ENCODE measurements around the gene CDHR2. TPM values are rescaled to one million over a fixed set of nuclear protein-coding genes. Genes with fewer than 3 reads are reported as not detected.

The CDHR2 gene
- total and polyA plus RNA-seq, 4 experiments from 2014 or later = 2.9 TPM; not detected in 2

DNA sequence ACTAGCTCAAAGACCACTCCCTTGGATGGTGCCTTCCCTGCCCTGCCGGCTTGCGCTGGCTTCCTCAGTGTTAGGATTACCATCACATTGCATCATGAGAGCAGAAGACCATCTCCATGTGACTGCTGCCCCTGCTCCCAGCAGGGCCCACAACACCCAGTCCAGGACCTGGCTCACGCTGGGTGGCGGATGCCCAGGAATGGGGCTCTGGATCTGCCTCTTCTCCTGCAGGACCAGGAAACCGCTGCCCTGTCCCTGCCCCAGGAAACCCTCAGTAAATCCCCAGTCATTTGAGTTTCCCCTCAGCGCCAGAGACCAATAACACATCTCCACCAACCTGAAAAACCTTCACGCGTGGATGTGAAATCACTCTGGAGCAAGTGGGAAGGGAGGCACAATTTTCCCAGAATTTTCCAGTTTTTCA lies 8.7 kb upstream of the CDHR2 start:
- peaks cover 42 to 80% (median 52%) of the 10 kb centered on the region in 4 donors for H3K4me1 Mint-ChIP-seq
- Histone ChIP-seq H3K36me3 (ENCODE audit: insufficient read depth, low read length) (no peaks in the 10 kb centered on the region), H3K27ac (ENCODE audit: low read depth, low read length) (peak overlapping the region; percentile 86), H3K27me3 (ENCODE audit: insufficient read depth, low read length) (no peaks in the 10 kb centered on the region), H3K9me3 (ENCODE audit: control insufficient read depth in 1 of 2, low read length in 2 of 2) (no peaks in the 10 kb centered on the region), H3K4me1 (ENCODE audit: insufficient read depth, low read length) (peaks cover 62% of the 10 kb centered on the region), H3K4me3 (ENCODE audit: low read length in 2 of 2) (no peak overlapping the region)
- ChIA-PET POLR2A (ENCODE audit: partially characterized antibody) (interaction anchor here (1.7 to 20.1 kb wide), 5 partner anchors 11 to 179 kb away, joined by 4 to 533 read pairs (median 22); partner anchors contain the start of genes CLTB, FAF2, KIAA1191 and RNF44), CTCF (ENCODE audit: partially characterized antibody) (interaction anchor here (0.7 to 3.9 kb wide), 4 partner anchors 10 to 125 kb away, joined by 3 to 40 read pairs (median 3); partner anchors contain the start of gene FAF2)
- DNase-seq = no peak
- peak overlapping the region; percentile 95 to 100 (median 98) for H3K27ac Mint-ChIP-seq
- H3K27me3 Mint-ChIP-seq = no peaks in the 10 kb centered on the region
- H3K36me3 Mint-ChIP-seq = peaks cover 3 to 25% of the 10 kb centered on the region in 2 donors
- peak overlapping the region; percentile 25 to 97 (median 90) for H3K4me3 Mint-ChIP-seq
- H3K9me3 Mint-ChIP-seq = peaks cover 0 to 4% (median 0%) of the 10 kb centered on the region in 8 donors
- intact Hi-C loops (cut with micrococcal nuclease) = no loop called here

DNA sequence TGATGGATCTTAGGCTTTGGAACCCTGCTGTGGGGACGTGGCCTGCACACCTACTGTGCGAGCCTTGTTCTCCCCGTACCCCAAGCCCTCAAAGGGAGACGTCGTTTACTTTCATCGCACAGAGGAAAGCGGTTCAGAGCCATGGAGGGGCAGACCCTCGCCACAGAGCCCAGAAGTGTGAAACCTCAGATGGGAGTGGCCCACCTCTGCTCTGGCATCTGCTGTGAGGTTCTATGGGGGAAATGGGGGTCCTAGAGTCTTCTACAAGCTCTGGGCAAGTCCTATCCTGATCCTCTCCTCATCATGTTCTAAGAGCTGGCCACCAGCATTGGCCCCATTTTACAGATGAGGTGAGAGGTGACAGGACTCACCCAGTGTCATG lies 8.2 kb upstream of the CDHR2 start:
- H3K4me3 ChIP-seq (ENCODE audit: low read length in 2 of 2) = peak overlapping the region; percentile 53 to 81
- CTCF ChIA-PET (ENCODE audit: partially characterized antibody) = interaction anchor here (2.0 to 3.9 kb wide), 2 partner anchors 11 to 93 kb away, joined by 11 to 40 read pairs; partner anchors contain the start of gene FAF2
- H3K4me1 ChIP-seq (ENCODE audit: insufficient read depth, low read length) = peaks cover 66% of the 10 kb centered on the region
- H3K9me3 Mint-ChIP-seq = peaks cover 0 to 4% (median 0%) of the 10 kb centered on the region in 8 donors
- no peaks in the 10 kb centered on the region for H3K27me3 ChIP-seq (ENCODE audit: insufficient read depth, low read length)
- H3K27me3 Mint-ChIP-seq = no peaks in the 10 kb centered on the region
- intact Hi-C loops (cut with micrococcal nuclease) = no loop called here
- DNase-seq = peak in 4 of 5 donors; percentile 26 to 47 (median 38)
- H3K36me3 Mint-ChIP-seq = peaks cover 0 to 20% of the 10 kb centered on the region in 2 donors
- H3K9me3 ChIP-seq (ENCODE audit: control insufficient read depth in 1 of 2, low read length in 2 of 2) = no peaks in the 10 kb centered on the region
- peak overlapping the region; percentile 86 for H3K27ac ChIP-seq (ENCODE audit: low read depth, low read length)
- H3K4me3 Mint-ChIP-seq = peak overlapping the region; percentile 83 to 97 (median 92)
- H3K36me3 ChIP-seq (ENCODE audit: insufficient read depth, low read length) = no peaks in the 10 kb centered on the region
- peaks cover 42 to 79% (median 55%) of the 10 kb centered on the region in 4 donors for H3K4me1 Mint-ChIP-seq
- peak overlapping the region; percentile 95 to 100 (median 98) for H3K27ac Mint-ChIP-seq
- POLR2A ChIA-PET (ENCODE audit: partially characterized antibody) = interaction anchor here (0.7 to 20.1 kb wide), 7 partner anchors 11 to 180 kb away, joined by 3 to 533 read pairs (median 22); partner anchors contain the start of genes CLTB, FAF2, KIAA1191 and RNF44

DNA sequence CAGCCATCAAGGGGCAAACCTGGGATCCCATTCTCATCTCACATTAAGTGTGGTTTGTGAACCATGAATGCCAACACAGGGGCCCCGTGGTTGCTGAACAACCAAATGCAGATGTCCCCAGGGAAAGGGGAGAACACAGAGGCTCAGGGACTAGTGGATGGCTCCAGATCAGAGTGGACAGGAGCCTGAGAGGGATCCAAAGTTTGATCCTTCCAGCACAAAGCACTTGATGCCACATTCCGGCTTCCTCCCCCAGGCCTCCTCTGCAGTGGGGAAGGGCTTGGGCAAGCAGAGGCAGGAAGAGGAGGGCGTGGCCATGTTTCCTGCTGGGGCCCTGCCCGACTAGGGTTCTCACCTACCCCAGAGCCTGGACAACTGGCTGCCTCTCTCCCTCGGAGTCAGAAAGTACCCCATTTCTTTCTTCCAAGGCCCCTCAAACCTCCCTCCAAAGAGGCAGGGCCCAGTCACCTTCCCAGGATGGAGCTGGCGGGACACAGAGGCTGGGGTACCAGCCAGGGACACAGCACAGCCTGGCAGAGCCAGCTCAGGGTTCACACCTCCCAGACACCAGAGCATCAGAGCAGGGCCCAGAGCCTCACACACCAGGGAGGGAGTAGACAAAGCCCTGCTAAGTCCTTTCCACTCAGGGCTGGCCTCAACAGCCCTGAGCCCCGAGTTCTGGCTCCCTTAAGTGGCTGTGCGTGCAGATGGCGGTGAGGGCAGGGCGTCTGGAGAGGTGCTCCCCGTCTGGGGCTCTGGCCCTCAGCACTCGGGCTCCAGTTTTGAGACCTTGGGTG lies 7.6 kb upstream of the CDHR2 start:
- H3K9me3 Mint-ChIP-seq = peaks cover 0 to 4% (median 0%) of the 10 kb centered on the region in 8 donors
- H3K27me3 Mint-ChIP-seq = no peaks in the 10 kb centered on the region
- Histone ChIP-seq H3K9me3 (ENCODE audit: control insufficient read depth in 1 of 2, low read length in 2 of 2) (no peaks in the 10 kb centered on the region), H3K4me3 (ENCODE audit: low read length in 2 of 2) (peak overlapping the region; percentile 53 to 81), H3K27ac (ENCODE audit: low read depth, low read length) (peak overlapping the region; percentile 86), H3K27me3 (ENCODE audit: insufficient read depth, low read length) (no peaks in the 10 kb centered on the region), H3K4me1 (ENCODE audit: insufficient read depth, low read length) (peaks cover 66% of the 10 kb centered on the region), H3K36me3 (ENCODE audit: insufficient read depth, low read length) (no peaks in the 10 kb centered on the region)
- peaks cover 45 to 83% (median 59%) of the 10 kb centered on the region in 4 donors for H3K4me1 Mint-ChIP-seq
- peak; percentile 74 to 86 (median 78) for DNase-seq
- intact Hi-C loops (cut with micrococcal nuclease) = no loop called here
- ChIA-PET POLR2A (ENCODE audit: partially characterized antibody) (interaction anchor here (0.7 to 20.1 kb wide), 12 partner anchors 12 to 189 kb away, joined by 3 to 533 read pairs (median 12); partner anchors contain the start of genes CLTB, FAF2, HIGD2A and KIAA1191), CTCF (ENCODE audit: partially characterized antibody) (interaction anchor here (1.4 to 3.9 kb wide), 4 partner anchors 11 to 164 kb away, joined by 3 to 40 read pairs (median 8); partner anchors contain the start of gene FAF2)
- peak overlapping the region; percentile 95 to 100 (median 98) for H3K27ac Mint-ChIP-seq
- peaks cover 0 to 16% of the 10 kb centered on the region in 2 donors for H3K36me3 Mint-ChIP-seq
- peak overlapping the region; percentile 83 to 97 (median 92) for H3K4me3 Mint-ChIP-seq

DNA sequence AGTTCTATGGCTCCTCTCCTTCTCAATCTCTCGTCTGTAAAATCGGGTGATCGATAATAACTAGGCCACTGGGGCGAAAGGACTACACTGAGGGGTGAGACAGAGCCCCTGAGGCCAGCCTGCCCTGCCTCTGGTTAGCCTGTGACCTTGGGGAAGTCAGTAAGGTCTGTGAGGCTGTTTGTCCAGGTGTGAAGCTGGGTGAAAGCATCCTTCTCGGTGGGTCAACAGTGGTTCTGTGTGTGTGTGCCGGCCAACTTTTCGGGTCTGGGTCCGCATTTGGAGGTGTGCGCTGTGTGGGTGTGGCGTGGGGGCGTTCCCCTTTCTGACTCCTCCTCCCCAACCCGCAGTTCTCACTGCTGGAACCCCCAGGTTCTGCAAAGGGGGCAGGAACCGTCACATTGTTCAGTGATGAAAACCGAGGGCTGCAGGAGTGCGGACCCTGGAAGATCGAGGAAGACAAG lies 7.0 kb upstream of the CDHR2 start:
- CTCF ChIA-PET (ENCODE audit: partially characterized antibody) = interaction anchor here (1.0 to 3.9 kb wide), 9 partner anchors 8 to 164 kb away, joined by 3 to 40 read pairs (median 11); partner anchors contain the start of gene FAF2
- H3K36me3 ChIP-seq (ENCODE audit: insufficient read depth, low read length) = no peaks in the 10 kb centered on the region
- POLR2A ChIA-PET (ENCODE audit: partially characterized antibody) = interaction anchor here (0.9 to 20.1 kb wide), 13 partner anchors 12 to 190 kb away, joined by 3 to 533 read pairs (median 11); partner anchors contain the start of genes CLTB, FAF2, HIGD2A and KIAA1191
- H3K4me1 Mint-ChIP-seq = peaks cover 45 to 83% (median 59%) of the 10 kb centered on the region in 4 donors
- H3K27me3 ChIP-seq (ENCODE audit: insufficient read depth, low read length) = no peaks in the 10 kb centered on the region
- DNase-seq = peak; percentile 56 to 66 (median 62)
- peak overlapping the region; percentile 83 to 97 (median 92) for H3K4me3 Mint-ChIP-seq
- peaks cover 0 to 14% of the 10 kb centered on the region in 2 donors for H3K36me3 Mint-ChIP-seq
- H3K9me3 ChIP-seq (ENCODE audit: control insufficient read depth in 1 of 2, low read length in 2 of 2) = no peaks in the 10 kb centered on the region
- peak overlapping the region; percentile 53 to 81 for H3K4me3 ChIP-seq (ENCODE audit: low read length in 2 of 2)
- peaks cover 66% of the 10 kb centered on the region for H3K4me1 ChIP-seq (ENCODE audit: insufficient read depth, low read length)
- peak overlapping the region; percentile 86 for H3K27ac ChIP-seq (ENCODE audit: low read depth, low read length)
- intact Hi-C loops (cut with micrococcal nuclease) = no loop called here
- peak overlapping the region; percentile 95 to 100 (median 98) for H3K27ac Mint-ChIP-seq
- H3K27me3 Mint-ChIP-seq = no peaks in the 10 kb centered on the region
- H3K9me3 Mint-ChIP-seq = peaks cover 0 to 4% (median 0%) of the 10 kb centered on the region in 8 donors

DNA sequence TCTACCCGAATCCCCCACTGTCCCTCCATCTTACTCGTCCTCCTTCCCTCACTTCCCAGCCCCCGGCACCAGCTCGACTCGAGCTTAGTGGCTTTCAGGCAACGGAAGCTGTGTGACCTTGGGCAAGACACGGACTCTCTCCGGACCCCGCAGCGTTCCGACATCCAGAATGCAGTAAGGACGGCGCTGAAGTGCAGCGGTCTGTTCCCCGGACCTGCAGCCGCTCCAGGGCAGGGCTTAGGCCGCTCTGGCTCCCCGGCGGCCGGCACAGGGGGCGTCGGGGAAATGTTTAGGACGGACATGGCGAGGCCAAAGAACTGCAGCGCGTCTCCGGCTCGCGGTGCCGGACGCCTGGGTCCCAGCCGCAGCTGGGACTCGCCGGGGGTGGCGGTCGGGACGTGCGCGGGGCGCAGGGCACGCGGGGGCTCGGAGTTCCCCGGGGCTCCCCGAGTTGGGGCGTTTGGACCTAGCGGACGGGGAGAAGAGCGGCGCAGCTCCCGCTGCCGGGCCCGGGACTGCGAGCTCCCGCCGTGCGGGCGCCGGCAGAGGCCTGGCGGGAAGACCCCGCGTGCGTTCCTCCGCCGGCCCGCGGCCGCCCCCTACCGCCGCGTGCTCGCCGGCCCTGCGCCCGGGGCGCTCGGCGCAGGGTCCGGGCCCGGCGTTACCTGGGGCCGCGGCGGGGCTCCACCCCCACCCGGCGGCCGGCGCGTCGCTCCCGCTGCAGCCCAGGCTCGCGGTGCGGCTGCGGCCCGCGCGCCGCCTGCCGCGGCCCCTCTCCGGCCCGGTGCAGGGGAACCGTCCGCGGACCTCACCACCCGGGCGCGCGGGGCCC lies 6.3 kb upstream of the CDHR2 start:
- H3K4me3 ChIP-seq (ENCODE audit: low read length in 2 of 2) = peak overlapping the region; percentile 65 to 81
- H3K9me3 Mint-ChIP-seq = no peaks in the 10 kb centered on the region
- intact Hi-C loops (cut with micrococcal nuclease) = loop anchor here (1.0 kb wide), 3 partner anchors 9 to 127 kb away; partner anchors contain the start of genes CLTB and FAF2
- POLR2A ChIA-PET (ENCODE audit: partially characterized antibody) = interaction anchor here (0.7 to 20.1 kb wide), 20 partner anchors 12 to 591 kb away, joined by 3 to 533 read pairs (median 4); partner anchors contain the start of genes CLTB, FAF2, HIGD2A and KIAA1191
- peaks cover 0 to 8% of the 10 kb centered on the region in 2 donors for H3K36me3 Mint-ChIP-seq
- peak in 1 of 5 donors; percentile 37 for DNase-seq
- H3K27ac ChIP-seq (ENCODE audit: low read depth, low read length) = peak overlapping the region; percentile 86
- peak overlapping the region; percentile 87 to 97 (median 92) for H3K4me3 Mint-ChIP-seq
- peak overlapping the region; percentile 95 to 100 (median 98) for H3K27ac Mint-ChIP-seq
- peaks cover 50 to 85% (median 64%) of the 10 kb centered on the region in 4 donors for H3K4me1 Mint-ChIP-seq
- H3K4me1 ChIP-seq (ENCODE audit: insufficient read depth, low read length) = peaks cover 71% of the 10 kb centered on the region
- no peaks in the 10 kb centered on the region for H3K27me3 Mint-ChIP-seq
- H3K9me3 ChIP-seq (ENCODE audit: control insufficient read depth in 1 of 2, low read length in 2 of 2) = no peaks in the 10 kb centered on the region
- CTCF ChIA-PET (ENCODE audit: partially characterized antibody) = interaction anchor here (0.6 to 3.9 kb wide), 14 partner anchors 8 to 165 kb away, joined by 3 to 40 read pairs (median 5); partner anchors contain the start of gene FAF2
- no peaks in the 10 kb centered on the region for H3K36me3 ChIP-seq (ENCODE audit: insufficient read depth, low read length)
- no peaks in the 10 kb centered on the region for H3K27me3 ChIP-seq (ENCODE audit: insufficient read depth, low read length)

Measured in CD4-positive, alpha-beta memory T cell (primary cell).